ENCODE measurements around the gene FRAT1.

- no peak for TF ChIP-seq POLR2A (IDR thresholded peaks at IDR 0.05)
- no peak for TF ChIP-seq CTCF (IDR thresholded peaks at IDR 0.05)
These were observed 1.5 kb downstream of the FRAT1 start for GRCh38 chr10:97320480-97321031.

Data from uterus (tissue), 2 donors.